DMS114 treated with DMSO at 0.1 percent for 48 hours (cell line): Measurements from ENCODE around the gene TRPM1.
"Not testable (repeated sequence)": the region's sequence is repeated elsewhere in the genome, so short reads cannot be mapped to it uniquely, and the experiment has no call there.

Experiments used
- DNase-seq: peaks from one replicate; lab custom pipeline; 2025; ENCODE audit not compliant: unreplicated experiment; lab: John Stamatoyannopoulos, UW

Gene TRPM1

DNA sequence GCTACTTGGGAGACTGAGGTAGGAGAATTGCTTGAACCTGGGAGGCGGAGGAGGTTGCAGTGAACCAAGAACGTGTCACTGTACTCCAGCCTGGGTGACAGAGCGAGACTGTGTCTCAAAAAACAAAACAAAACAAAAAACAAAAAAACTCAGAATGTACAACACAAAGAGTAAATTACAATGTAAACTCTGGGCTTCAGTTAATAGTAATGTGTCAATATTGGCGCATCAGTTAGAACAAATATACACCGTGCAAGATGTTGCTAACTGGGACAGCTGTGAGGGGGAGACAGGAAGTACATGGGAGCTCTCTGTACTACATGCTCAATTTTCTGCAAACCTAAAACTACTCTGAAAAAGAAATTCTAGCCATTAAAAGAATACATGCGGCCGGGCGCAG lies 23.5 kb upstream of the TRPM1 start:
- DNase-seq = no peak

DNA sequence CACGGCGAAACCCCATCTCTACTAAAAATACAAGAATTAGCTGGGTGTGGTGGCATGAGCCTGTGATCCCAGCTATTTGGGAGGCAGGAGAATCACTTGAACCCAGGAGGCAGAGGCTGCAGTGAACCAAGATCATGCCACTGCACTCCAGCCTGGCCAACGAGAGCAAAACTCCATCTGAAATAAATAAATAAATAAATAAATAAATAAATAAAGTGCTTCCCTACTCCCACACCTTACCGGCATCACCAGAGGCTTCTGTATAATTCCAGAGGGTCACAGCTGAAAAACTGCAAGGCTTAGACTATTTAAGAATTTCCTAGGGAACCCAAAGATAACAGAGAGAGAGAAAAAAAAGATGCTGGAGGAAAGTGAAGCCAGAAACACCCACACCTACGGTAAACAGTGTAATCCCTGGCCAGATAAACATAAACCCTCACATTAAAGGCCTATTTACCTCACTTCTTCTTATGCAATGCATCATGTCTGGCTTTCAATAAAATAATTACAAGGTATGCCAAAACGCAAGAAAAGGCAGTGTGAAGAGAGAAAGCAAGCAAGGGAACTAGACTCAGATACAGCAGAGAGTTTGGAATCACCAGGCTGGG lies 15.0 kb upstream of the TRPM1 start:
- DNase-seq = no peak

GRCh38 chr15:31111091-31111647 lies 9.6 kb upstream of the TRPM1 start:
- DNase-seq = no peak

DNA sequence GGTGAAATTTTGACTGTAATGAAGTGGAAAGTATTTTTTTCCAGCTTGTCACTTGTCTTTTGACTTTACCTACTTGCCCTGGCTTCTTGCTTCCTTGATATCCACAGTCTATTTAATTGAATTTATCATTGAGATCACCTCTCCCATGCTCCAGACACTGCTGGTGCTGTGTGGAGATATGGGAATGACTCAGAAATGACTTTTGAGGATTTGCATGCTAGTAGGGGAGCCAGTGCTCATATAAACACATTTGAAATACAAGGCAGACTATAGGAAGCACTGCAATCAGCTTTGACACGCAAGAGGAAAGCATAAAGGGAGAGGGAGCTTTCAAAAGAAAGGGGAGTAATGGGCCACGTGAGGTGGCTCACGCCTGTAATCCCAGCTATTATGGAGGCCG lies 7.3 kb upstream of the TRPM1 start:
- no peak for DNase-seq

GRCh38 chr15:31106495-31107300 lies 5.2 kb upstream of the TRPM1 start:
- DNase-seq = no peak

- DNase-seq = no peak
Measured at GRCh38 chr15:31104003-31104402, 2.5 kb upstream of the TRPM1 start.

DNA sequence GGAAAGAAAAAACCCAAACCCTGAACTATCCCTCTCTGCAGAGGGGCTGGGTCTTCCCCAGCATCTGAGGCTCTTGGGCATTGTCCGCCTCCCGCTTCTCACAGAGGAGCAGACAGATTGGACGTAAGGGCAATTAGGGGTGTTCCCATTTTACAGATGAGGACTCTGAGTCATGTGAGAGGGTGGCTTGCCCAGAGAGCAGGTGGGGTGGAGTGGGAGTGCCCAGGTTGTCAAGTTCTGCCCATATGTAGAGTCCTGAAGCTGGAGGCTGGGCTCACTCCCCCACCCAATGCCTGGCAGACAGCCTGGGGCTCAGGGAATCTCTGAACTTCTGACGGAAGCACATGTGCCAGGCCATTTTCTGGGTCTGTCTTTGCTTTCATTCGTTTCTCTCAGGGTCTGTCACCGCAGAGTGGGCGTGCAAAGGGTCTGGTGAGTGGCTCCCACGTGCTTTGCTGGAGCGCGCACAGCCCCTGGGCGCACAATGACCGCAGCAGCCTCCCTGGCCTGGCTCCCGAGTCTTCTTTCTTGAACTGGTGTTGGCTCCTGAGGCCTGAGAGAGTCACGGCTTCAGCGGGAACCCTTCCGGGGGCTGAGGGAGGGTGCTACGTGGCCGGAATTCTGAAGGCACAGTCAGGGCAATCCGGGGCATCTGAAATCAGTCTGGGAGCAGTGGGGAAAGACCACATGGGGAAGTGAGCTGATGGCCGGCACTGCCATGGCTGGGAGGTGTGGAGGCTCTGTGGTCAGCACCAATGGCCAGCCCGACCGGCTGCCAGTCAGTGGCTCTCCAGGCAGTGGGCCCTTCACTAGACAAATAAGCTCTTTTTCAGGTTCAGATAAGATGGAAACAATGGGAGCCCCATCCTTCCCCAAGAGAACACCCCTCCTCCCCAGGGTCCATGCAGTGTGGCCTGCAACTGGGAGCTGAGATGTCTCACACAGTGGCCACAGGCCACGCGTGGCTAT lies 1.1 kb upstream of the TRPM1 start:
- DNase-seq = no peak

DNA sequence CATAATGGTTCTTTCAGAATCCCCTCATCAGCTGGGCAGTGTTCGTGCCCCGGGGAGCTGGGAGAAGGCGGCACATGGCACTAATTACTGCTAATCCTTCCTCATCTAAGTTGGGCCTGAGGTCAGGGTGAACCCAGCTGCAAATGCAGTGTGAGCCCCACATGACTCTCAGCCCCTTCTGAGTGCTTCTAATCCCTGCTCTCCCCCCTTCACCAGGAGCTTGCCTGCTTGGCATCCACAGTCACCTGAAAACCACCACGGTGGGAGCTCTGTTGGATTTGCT lies 455 bp upstream of the TRPM1 start:
- no peak for DNase-seq

DNA sequence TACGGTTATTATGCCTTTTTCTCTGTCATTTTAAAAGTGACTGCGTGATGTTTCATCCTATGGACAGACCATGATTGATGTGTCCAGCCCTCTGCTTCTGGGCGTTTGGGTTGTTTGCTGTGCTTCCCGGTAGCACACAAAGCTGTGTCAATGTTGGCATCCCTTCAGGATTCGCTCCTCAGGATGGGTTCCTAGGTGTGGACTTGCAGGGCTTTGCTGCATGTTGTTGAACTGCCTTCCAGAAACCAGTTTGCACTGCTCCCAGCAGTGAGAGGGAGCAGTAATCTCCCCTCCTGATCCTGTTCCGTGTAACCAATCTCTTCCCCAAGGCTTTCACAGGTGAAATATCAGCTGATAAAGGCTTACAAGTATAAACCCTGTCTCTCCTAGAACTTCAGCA lies 787 bp downstream of the TRPM1 start:
- DNase-seq = no peak

- no peak for DNase-seq
Measured at GRCh38 chr15:31098953-31099740, 2.4 kb downstream of the TRPM1 start.

GRCh38 chr15:31098491-31098917 lies 3.0 kb downstream of the TRPM1 start:
- DNase-seq = no peak

DNA sequence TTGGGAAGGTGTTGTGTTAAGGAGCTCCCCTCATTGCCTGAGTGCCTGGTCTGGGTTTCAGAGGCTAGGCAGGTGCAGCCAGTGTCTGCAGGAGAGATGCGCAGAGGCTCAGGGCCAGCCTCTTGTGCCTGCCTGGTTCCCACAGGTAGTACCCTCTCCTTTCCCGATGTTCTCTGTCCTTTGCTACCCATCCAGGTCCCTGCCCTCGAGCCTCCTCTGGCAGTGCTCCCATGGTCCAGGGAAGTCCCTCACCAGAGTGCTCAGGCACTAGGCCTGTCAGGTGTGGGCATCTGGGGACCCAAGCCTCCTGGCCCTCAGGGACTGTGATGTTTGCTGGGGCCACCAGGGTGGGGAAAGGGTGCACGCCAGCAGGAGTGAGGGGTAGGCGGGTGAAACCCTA lies 5.0 kb downstream of the TRPM1 start:
- DNase-seq = no peak

- DNase-seq = no peak
Measured at GRCh38 chr15:31091481-31091880, 10.0 kb downstream of the TRPM1 start.

DNA sequence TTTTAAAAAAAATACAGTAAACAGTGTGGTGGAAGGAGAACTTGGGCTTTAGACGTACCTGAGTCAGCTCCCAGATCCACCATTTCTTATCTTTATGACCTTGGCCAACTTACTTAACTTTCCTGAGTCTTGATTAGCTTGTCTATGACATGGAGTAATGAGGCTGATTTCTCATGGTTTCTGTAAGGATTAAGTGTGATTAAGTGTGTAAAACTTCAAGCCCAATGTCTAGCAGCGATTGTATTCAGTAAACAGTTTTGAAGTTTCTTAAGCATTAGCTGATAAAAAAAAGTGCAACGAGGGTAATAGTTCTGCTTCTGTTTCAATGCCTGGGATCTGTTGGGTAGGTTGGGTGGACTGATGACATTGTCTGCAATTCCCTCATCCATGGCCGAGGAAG lies 10.8 kb downstream of the TRPM1 start:
- DNase-seq = no peak

GRCh38 chr15:31089368-31090047 lies 12.0 kb downstream of the TRPM1 start:
- no peak for DNase-seq

DNA sequence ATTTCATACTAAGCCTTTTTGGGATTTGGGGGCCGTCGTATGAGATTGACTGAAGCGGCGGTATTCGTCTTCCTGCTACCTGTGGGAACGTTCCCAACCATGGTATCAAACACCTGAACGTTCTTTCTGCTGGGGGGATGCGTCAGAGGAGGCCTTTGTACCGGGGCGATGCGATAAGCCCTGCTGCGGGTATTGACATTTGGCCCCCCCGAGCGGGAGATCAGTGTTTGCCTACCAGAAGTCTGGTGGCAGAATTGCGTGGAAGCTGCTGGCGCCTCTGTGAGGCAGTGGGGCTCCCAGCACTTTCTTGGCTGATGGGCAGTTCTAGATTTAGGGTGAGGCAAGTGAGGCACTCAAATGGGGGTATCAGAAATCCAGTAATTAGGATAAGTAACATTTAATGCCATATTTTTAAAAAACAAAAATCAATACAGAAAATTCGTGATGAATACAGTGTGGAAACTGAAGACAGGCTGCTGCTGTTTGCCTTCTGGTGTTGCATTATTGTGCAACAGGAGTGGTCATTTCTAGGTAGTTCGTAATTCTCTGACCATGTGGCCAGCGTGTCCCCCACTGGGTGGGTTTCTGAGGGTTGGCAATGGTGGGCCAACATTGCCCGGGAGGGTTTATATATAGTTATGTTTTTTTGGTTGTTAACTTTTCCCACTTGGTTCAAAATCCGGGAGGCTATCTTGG lies 12.7 kb downstream of the TRPM1 start:
- no peak for DNase-seq

- DNase-seq = not testable (repeated sequence)
Measured at GRCh38 chr15:31088041-31088440, 13.5 kb downstream of the TRPM1 start.

DNA sequence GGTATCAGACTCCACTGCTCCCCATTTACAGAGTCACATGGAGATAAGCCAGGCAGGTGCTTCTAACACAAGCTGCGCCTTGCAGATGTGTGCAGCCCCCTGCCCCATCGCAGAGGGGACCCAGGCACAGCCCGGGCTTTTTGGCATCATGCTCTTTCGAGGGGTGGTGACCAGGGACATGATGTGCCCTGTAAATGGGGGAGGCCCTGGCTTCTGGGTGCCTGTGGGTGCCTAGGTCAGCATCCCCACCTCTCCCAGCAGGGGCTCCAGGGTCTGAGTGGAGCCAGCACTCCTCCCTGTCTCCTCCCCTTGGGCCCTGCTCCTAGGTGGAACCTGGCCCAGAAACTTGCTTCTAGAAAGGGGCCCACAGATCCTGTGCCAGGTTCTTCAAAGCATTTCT lies 15.2 kb downstream of the TRPM1 start:
- DNase-seq = no peak

- no peak for DNase-seq
Measured at GRCh38 chr15:31085359-31085758, 16.2 kb downstream of the TRPM1 start.

GRCh38 chr15:31084176-31084575 lies 17.3 kb downstream of the TRPM1 start:
- no peak for DNase-seq
